HUES6 (cell line): ENCODE measurements around the gene DAPK2.

Source experiments
- H3K27ac ChIP-seq: 2 replicates; pipeline ENCODE4 v1.7.0; 2013; ENCODE audit warnings: low read depth, mild to moderate bottlenecking, low read length, inconsistent platforms
- H3K27me3 ChIP-seq: 2 replicates; pipeline ENCODE4 v1.6.1; 2013; ENCODE audit warnings: low read length; ENCODE audit not compliant: control insufficient read depth, insufficient read depth
- H3K36me3 ChIP-seq: 2 replicates; pipeline ENCODE4 v1.6.1; 2013; ENCODE audit warnings: low read length; ENCODE audit not compliant: control insufficient read depth, insufficient read depth
- H3K4me1 ChIP-seq: 2 replicates; pipeline ENCODE4 v1.6.1; 2013; ENCODE audit warnings: low read length; ENCODE audit not compliant: control insufficient read depth, insufficient read depth
- H3K4me3 ChIP-seq: 2 replicates; pipeline ENCODE4 v1.5.1; 2013; ENCODE audit warnings: low read depth, low read length
- H3K9ac ChIP-seq: one replicate; pipeline ENCODE4 v1.6.1; 2013; ENCODE audit warnings: mild to moderate bottlenecking, low read length
- H3K9me3 ChIP-seq: 2 replicates; pipeline ENCODE4 v1.6.1; 2013; ENCODE audit warnings: low read depth, low read length; ENCODE audit not compliant: control insufficient read depth, insufficient read depth

Gene DAPK2

DNA sequence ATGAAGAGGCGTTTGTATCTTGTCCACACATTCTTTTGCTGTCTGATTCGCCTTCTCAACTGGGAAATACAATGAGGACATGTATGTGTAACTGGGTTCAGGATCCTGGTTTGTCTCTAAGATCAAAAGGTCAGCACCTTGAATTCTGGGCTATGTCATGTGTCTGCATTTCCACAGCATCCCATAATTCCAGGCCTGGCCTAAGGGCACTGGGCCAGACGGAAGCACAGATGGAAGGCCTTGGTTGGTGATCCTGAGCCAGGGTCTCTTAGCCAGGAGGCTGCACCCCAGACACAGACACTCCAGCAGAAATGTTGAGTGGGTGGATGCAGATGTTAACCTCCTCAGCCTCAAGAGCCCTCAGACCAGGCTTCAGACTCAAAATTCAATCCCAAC is 188.8 kb downstream of the DAPK2 start:
- Histone ChIP-seq H3K36me3 (no peaks in the 10 kb centered on the region), H3K27me3 (no peaks in the 10 kb centered on the region), H3K4me1 (no peaks in the 10 kb centered on the region), H3K4me3 (no peak overlapping the region), H3K27ac (no peak overlapping the region), H3K9ac (no peak overlapping the region), H3K9me3 (no peaks in the 10 kb centered on the region)
